K562 (cell line): ENCODE results near the gene TXN2. TPM values are rescaled to one million over a fixed set of nuclear protein-coding genes. Genes with fewer than 3 reads are reported as not detected.
A peak's percentile ranks its signal among the peaks of the same experiment; 100 is the strongest.

Source experiments
- BDP1 ChIP-seq: IDR thresholded peaks from 3 replicates; pipeline ENCODE4 v1.6.1; 2011; ENCODE audit not compliant: insufficient read length, insufficient read depth
- CHCHD3 ChIP-seq: fragments of 250-450 bp; sonication (Bioruptor Pico); IDR thresholded peaks from 2 replicates; pipeline ENCODE4 v2.1.2; 2022; ENCODE audit warnings: mild to moderate bottlenecking
- ETV1 ChIP-seq: fragments of 450-650 bp; conservative IDR thresholded peaks from 2 replicates; pipeline ENCODE4 v1.6.1; 2016; ENCODE audit warnings: missing genetic modification characterization, control low read depth, low read depth, missing compliant biosample characterization
- FOSL1 ChIP-seq: fragments of 200-800 bp; sonication (Bioruptor generic); conservative IDR thresholded peaks from 2 replicates; pipeline ENCODE4 v1.6.1; 2016; ENCODE audit warnings: missing genetic modification characterization, missing compliant biosample characterization
- HDAC6 ChIP-seq: IDR thresholded peaks from 2 replicates; pipeline ENCODE4 v1.6.1; 2012; ENCODE audit warnings: low read depth, mild to moderate bottlenecking, control low read depth, inconsistent platforms, low read length, moderate library complexity
- HNRNPLL ChIP-seq: fragments of 200-400 bp; formaldehyde crosslinking; IDR thresholded peaks from 2 replicates; pipeline ENCODE4 v1.6.1; 2017; ENCODE audit warnings: low read length, low read depth, mild to moderate bottlenecking; ENCODE audit not compliant: poor library complexity, severe bottlenecking
- MCM7 ChIP-seq, 2 experiments: fragments of 450-650 bp; IDR thresholded peaks; 2 replicates each; pipeline ENCODE4 v1.6.1; 2016 to 2018
- MECOM ChIP-seq: fragments of 250-450 bp; sonication (Bioruptor Pico); IDR thresholded peaks from 2 replicates; pipeline ENCODE4 v1.8.0; 2022; ENCODE audit warnings: inconsistent platforms
- POLR2A ChIP-seq: fragments of 450-650 bp; conservative IDR thresholded peaks from 2 replicates; pipeline ENCODE4 v1.6.1; 2016
- POLR2B ChIP-seq: fragments of 450-650 bp; IDR thresholded peaks from 2 replicates; pipeline ENCODE4 v1.6.1; 2018; ENCODE audit warnings: low read depth; ENCODE audit not compliant: partially characterized antibody
- ZNF445 ChIP-seq: fragments of 250-450 bp; sonication (Bioruptor Pico); IDR thresholded peaks from 2 replicates; pipeline ENCODE4 v1.4.0; 2020; ENCODE audit warnings: low read depth, mild to moderate bottlenecking, moderate library complexity
- polyA plus RNA-seq, 8 experiments: library from polyadenylated mRNA; depleted of rRNA in 4 of 8; stranded (reverse) in 5 of 8; unstranded in 3 of 8; fragments of >200 nt; fragmentation: Nextera tagmentation in 2 of 8; fragmentation: Illumina TruSeq in 1 of 8; extraction: Ambion mirVana in 2 of 8; extraction: Trizol in 1 of 8; gene quantifications; 2 replicates each; pipeline versions ENCODE4 v1.2.1 to v1.2.3, GENCODE V29; 2011 to 2014; ENCODE audit warnings: inconsistent platforms in 1 of 8, missing spikeins in 1 of 8
- total RNA-seq, 7 experiments: library from RNA; depleted of rRNA in 6 of 7; stranded (reverse); fragments of >200 nt in 6 of 7; fragmentation: Illumina TruSeq in 2 of 7; extraction: Trizol in 2 of 7; gene quantifications; 2 replicates each; pipeline versions ENCODE4 v1.2.1 to v1.2.3, GENCODE V29; 2011 to 2021; ENCODE audit warnings: low replicate concordance in 1 of 7
- TF ChIP-seq, protein P1 (sequence below): fragments of 450-650 bp; IDR thresholded peaks from 2 replicates; pipeline ENCODE4 v1.7.0; 2016; ENCODE audit warnings: borderline replicate concordance
- TF ChIP-seq, protein P2 (sequence below): sonication (generic); formaldehyde crosslinking; IDR thresholded peaks from 2 replicates; pipeline ENCODE4 v1.8.1; 2023; ENCODE audit warnings: mild to moderate bottlenecking, missing genetic modification reagents
- TF ChIP-seq, protein P3 (sequence below): fragments of 450-650 bp; IDR thresholded peaks from 2 replicates; pipeline ENCODE4 v1.6.1; 2016; ENCODE audit warnings: antibody characterized with exemption
- TF ChIP-seq, protein P4 (sequence below), 2 experiments: fragments of 150-350 bp in 1 of 2; IDR thresholded peaks; 2 replicates each; pipeline ENCODE4 v1.6.1; 2012 to 2016; ENCODE audit warnings: low read depth in 2 of 2, low read length in 2 of 2, mild to moderate bottlenecking in 1 of 2, moderate library complexity in 1 of 2

TXN2 gene
- total and polyA plus RNA-seq, 9 of the 15 experiments (the other 6 are each of a cell fraction or from before 2014, with no cell fraction given), result 48.5 to 399 (median 118) TPM

DNA sequence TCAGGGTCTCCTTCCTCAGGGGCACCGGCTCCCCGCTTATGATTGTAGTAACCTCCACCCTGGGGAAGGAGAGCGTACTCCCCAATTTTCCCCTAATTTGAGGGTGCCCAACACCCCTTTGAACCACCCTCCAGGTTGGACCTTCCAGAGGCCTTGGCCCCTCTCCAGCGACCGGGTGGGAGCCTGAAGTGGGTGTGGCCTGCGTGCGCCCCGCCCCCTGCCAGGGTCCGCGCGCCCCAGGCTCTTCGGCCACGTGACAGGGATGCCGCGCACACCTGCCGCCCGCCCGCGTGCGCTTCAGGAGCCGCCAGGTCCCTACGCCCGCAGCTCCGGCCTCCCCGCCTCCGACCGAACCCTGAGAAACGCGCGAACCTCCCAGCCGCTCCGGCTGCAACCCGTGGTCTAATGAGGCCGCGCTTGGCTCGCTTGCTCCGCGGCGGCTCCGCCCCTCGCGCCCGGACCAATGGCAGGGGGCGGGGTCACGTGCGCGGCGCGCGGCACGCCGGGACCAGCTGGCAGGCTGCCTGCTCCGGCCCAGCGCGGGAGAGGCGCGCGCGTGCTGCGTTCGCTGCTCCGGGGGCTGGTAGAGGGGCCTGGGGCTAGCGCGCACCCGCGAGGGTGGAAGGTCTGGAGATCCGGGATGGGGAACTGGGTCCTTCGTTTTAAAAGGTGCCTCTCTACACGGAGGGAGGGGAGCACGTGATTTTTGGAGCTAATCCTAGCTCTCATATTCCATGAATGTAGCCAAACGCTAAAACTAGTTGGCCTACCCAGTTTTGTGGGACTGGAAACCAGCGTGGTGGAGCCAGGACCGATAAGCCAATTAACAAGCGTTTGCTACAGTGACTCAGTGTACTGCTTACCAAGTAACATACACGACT, 25.4 kb upstream of the TXN2 start, which contains the start of gene FOXRED2 (continued):
- TF ChIP-seq, protein P1, sequence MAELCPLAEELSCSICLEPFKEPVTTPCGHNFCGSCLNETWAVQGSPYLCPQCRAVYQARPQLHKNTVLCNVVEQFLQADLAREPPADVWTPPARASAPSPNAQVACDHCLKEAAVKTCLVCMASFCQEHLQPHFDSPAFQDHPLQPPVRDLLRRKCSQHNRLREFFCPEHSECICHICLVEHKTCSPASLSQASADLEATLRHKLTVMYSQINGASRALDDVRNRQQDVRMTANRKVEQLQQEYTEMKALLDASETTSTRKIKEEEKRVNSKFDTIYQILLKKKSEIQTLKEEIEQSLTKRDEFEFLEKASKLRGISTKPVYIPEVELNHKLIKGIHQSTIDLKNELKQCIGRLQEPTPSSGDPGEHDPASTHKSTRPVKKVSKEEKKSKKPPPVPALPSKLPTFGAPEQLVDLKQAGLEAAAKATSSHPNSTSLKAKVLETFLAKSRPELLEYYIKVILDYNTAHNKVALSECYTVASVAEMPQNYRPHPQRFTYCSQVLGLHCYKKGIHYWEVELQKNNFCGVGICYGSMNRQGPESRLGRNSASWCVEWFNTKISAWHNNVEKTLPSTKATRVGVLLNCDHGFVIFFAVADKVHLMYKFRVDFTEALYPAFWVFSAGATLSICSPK, result no peak
- TF ChIP-seq, protein P2, sequence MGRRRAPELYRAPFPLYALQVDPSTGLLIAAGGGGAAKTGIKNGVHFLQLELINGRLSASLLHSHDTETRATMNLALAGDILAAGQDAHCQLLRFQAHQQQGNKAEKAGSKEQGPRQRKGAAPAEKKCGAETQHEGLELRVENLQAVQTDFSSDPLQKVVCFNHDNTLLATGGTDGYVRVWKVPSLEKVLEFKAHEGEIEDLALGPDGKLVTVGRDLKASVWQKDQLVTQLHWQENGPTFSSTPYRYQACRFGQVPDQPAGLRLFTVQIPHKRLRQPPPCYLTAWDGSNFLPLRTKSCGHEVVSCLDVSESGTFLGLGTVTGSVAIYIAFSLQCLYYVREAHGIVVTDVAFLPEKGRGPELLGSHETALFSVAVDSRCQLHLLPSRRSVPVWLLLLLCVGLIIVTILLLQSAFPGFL (CRISPR knock-in tag), result no peak
- TF ChIP-seq ZNF445, result no peak
- TF ChIP-seq, protein P3, sequence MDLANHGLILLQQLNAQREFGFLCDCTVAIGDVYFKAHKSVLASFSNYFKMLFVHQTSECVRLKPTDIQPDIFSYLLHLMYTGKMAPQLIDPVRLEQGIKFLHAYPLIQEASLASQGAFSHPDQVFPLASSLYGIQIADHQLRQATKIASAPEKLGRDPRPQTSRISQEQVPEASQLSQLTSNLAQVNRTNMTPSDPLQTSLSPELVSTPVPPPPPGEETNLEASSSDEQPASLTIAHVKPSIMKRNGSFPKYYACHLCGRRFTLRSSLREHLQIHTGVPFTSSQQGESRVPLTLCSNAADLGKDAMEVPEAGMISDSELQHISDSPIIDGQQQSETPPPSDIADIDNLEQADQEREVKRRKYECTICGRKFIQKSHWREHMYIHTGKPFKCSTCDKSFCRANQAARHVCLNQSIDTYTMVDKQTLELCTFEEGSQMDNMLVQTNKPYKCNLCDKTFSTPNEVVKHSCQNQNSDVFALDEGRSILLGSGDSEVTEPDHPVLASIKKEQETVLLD, result no peak
- no peak for TF ChIP-seq CHCHD3 (CRISPR knock-in tag)
- TF ChIP-seq FOSL1 (tag), result no peak; the same call in 1 of the 2 replicates
- TF ChIP-seq POLR2B, result no peak
- TF ChIP-seq POLR2A, result peak; percentile 79
- TF ChIP-seq, protein P4, sequence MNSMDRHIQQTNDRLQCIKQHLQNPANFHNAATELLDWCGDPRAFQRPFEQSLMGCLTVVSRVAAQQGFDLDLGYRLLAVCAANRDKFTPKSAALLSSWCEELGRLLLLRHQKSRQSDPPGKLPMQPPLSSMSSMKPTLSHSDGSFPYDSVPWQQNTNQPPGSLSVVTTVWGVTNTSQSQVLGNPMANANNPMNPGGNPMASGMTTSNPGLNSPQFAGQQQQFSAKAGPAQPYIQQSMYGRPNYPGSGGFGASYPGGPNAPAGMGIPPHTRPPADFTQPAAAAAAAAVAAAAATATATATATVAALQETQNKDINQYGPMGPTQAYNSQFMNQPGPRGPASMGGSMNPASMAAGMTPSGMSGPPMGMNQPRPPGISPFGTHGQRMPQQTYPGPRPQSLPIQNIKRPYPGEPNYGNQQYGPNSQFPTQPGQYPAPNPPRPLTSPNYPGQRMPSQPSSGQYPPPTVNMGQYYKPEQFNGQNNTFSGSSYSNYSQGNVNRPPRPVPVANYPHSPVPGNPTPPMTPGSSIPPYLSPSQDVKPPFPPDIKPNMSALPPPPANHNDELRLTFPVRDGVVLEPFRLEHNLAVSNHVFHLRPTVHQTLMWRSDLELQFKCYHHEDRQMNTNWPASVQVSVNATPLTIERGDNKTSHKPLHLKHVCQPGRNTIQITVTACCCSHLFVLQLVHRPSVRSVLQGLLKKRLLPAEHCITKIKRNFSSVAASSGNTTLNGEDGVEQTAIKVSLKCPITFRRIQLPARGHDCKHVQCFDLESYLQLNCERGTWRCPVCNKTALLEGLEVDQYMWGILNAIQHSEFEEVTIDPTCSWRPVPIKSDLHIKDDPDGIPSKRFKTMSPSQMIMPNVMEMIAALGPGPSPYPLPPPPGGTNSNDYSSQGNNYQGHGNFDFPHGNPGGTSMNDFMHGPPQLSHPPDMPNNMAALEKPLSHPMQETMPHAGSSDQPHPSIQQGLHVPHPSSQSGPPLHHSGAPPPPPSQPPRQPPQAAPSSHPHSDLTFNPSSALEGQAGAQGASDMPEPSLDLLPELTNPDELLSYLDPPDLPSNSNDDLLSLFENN (IDR thresholded peaks at IDR 0.05; ENCODE audit: low read depth in 2 of 2, low read length in 2 of 2), result no peak
- TF ChIP-seq ETV1 (tag), result no peak
- TF ChIP-seq MECOM (CRISPR knock-in tag), result 0 out of 2 replicates have a peak, but pooled peaks have one; percentile 24
- TF ChIP-seq HDAC6, result no peak
- no peak for TF ChIP-seq BDP1
- TF ChIP-seq HNRNPLL, result no peak
- no peak for TF ChIP-seq MCM7 (IDR thresholded peaks at IDR 0.05)
